Measurements from ENCODE around the gene KRTAP23-1.

The KRTAP23-1 gene

GRCh38 chr21:30306884-30307283 is 41.5 kb downstream of the KRTAP23-1 start:
- DNase-seq (ENCODE audit: low spot score) = no peak

- no peak for DNase-seq (ENCODE audit: low spot score)
These were observed 43.3 kb downstream of the KRTAP23-1 start for GRCh38 chr21:30305136-30305535.
